HepG2 (cell line): ENCODE data around the gene ATG7. TPM values are rescaled to one million over a fixed set of nuclear protein-coding genes. Genes with fewer than 3 reads are reported as not detected.

Source experiments
- ATAC-seq: fragments of 200-7000 bp; cut with Tn5 transposase; 3 replicates; pipeline ENCODE4 v1.9.1; 2020; ENCODE audit warnings: mild to moderate bottlenecking, moderate library complexity
- BruUV-seq: library from RNA; stranded (reverse); fragments of 400-500 nt; replicated peaks from 2 replicates; lab custom pipeline; 2021; lab: Mats Ljungman, UMichigan
- CTCF ChIA-PET: fragments of 300-600 bp; formaldehyde crosslinking; extraction: SDS; loops from one replicate; lab custom pipeline; 2021; ENCODE audit warnings: low total read pairs, inconsistent platforms, low intra/inter-chr PET ratio; lab: Yijun Ruan, JAX
- POLR2A ChIA-PET: fragments of 350-600 bp; sonication (Branson Sonifier 250); formaldehyde crosslinking; loops from one replicate; lab custom pipeline; 2020; ENCODE audit warnings: antibody characterized with exemption, inconsistent platforms; lab: Yijun Ruan, JAX
- DNase-seq: peaks from one replicate; pipeline ENCODE4 v3.0.0-alpha.2; 2015; ENCODE audit warnings: low spot score
- FAIRE-seq: peaks from 3 replicates; lab custom pipeline; 2011; peaks lifted over from hg19 to GRCh38; lab: Jason Lieb, UNC
- H2AFZ ChIP-seq: one replicate; pipeline ENCODE4 v1.6.1; 2011; ENCODE audit warnings: low read length, inconsistent platforms
- H3K27ac ChIP-seq: fragments of 300-600 bp; 3 replicates; pipeline ENCODE4 v1.8.0; 2011; ENCODE audit warnings: mixed run types, mild to moderate bottlenecking, mixed read lengths, low read length, inconsistent platforms; ENCODE audit not compliant: insufficient read depth; ENCODE audit errors: extremely low read length
- H3K27me3 ChIP-seq, 2 experiments: fragments of 200-600 bp in 1 of 2; 2 replicates in 1 of 2; 3 replicates in 1 of 2; pipeline versions ENCODE4 v1.6.0 to v1.8.0; 2011; ENCODE audit warnings: low read length in 2 of 2, mild to moderate bottlenecking in 2 of 2, moderate library complexity in 2 of 2, inconsistent platforms in 1 of 2; ENCODE audit not compliant: insufficient read depth in 2 of 2, control insufficient read depth in 1 of 2
- H3K36me3 ChIP-seq, 2 experiments: fragments of 200-600 bp in 1 of 2; replicated peaks in 1 of 2; 2 replicates in 1 of 2; 3 replicates in 1 of 2; pipeline versions ENCODE4 v1.5.1 to v1.8.0; 2011; ENCODE audit warnings: low read length in 2 of 2, inconsistent platforms in 1 of 2; ENCODE audit not compliant: insufficient read depth in 2 of 2, control insufficient read depth in 1 of 2
- H3K4me1 ChIP-seq: 2 replicates; pipeline ENCODE4 v1.5.1; 2012; ENCODE audit warnings: low read length, inconsistent platforms; ENCODE audit not compliant: insufficient read depth
- H3K4me2 ChIP-seq: 2 replicates; pipeline ENCODE4 v1.6.0; 2011; ENCODE audit warnings: low read depth, low read length, inconsistent platforms
- H3K4me3 ChIP-seq, 3 experiments: fragments of 200-600 bp in 1 of 3; sonication (generic), shearing (Covaris generic) in 1 of 3; replicated peaks in 1 of 3; 2 replicates each; pipeline ENCODE4 v1.5.1; 2011 to 2016; ENCODE audit warnings: low read length in 3 of 3, inconsistent platforms in 2 of 3, low read depth in 2 of 3, mild to moderate bottlenecking in 2 of 3, control low read depth in 1 of 3, mixed read lengths in 1 of 3; ENCODE audit not compliant: insufficient read depth in 1 of 3
- H3K79me2 ChIP-seq: one replicate; pipeline ENCODE4 v1.6.1; 2011; ENCODE audit warnings: low read length, inconsistent platforms; ENCODE audit not compliant: insufficient read depth
- H3K9ac ChIP-seq: 2 replicates; pipeline ENCODE4 v1.6.0; 2011; ENCODE audit warnings: mild to moderate bottlenecking, low read depth, low read length, inconsistent platforms; ENCODE audit not compliant: insufficient read depth
- H3K9me3 ChIP-seq: 2 replicates; pipeline ENCODE4 v1.5.1; 2012; ENCODE audit warnings: mild to moderate bottlenecking, low read length
- H4K20me1 ChIP-seq: 2 replicates; pipeline ENCODE4 v1.6.0; 2011; ENCODE audit warnings: inconsistent platforms, mild to moderate bottlenecking, low read length, moderate library complexity; ENCODE audit not compliant: insufficient read depth
- HDAC1 ChIP-seq: sonication (generic); formaldehyde crosslinking; IDR thresholded peaks from 2 replicates; pipeline ENCODE4 v1.5.1; 2020; ENCODE audit warnings: mild to moderate bottlenecking, missing genetic modification reagents
- HNRNPK ChIP-seq: fragments of 200-400 bp; formaldehyde crosslinking; IDR thresholded peaks from 2 replicates; pipeline ENCODE4 v1.6.1; 2018; ENCODE audit warnings: low read length, low read depth, moderate library complexity, mild to moderate bottlenecking; ENCODE audit not compliant: poor library complexity, severe bottlenecking
- KAT7 ChIP-seq: IDR thresholded peaks from 2 replicates; pipeline ENCODE4 v1.6.1; 2018; ENCODE audit warnings: borderline replicate concordance, missing compliant biosample characterization
- LCORL ChIP-seq, 2 experiments: fragments of 450-650 bp in 1 of 2; sonication (generic) in 1 of 2; formaldehyde crosslinking in 1 of 2; IDR thresholded peaks; 2 replicates each; pipeline versions ENCODE4 v1.5.0 to v1.6.1; 2017 to 2020; ENCODE audit warnings: antibody characterized with exemption in 1 of 2, missing genetic modification reagents in 1 of 2
- TOE1 ChIP-seq: sonication (generic); formaldehyde crosslinking; IDR thresholded peaks from 2 replicates; pipeline ENCODE4 v1.4.0; 2020; ENCODE audit warnings: mild to moderate bottlenecking, missing genetic modification reagents
- ZHX1 ChIP-seq: sonication (generic); formaldehyde crosslinking; IDR thresholded peaks from 2 replicates; pipeline ENCODE4 v1.8.1; 2022; ENCODE audit warnings: low read depth, mild to moderate bottlenecking, missing genetic modification reagents
- ZNF326 ChIP-seq: sonication (generic); formaldehyde crosslinking; IDR thresholded peaks from 2 replicates; pipeline ENCODE4 v1.4.0; 2020; ENCODE audit warnings: missing genetic modification reagents, borderline replicate concordance
- ZNF546 ChIP-seq: sonication (generic); formaldehyde crosslinking; conservative IDR thresholded peaks from 2 replicates; pipeline ENCODE4 v1.8.1; 2023; ENCODE audit warnings: mild to moderate bottlenecking, missing genetic modification reagents
- ZNF792 ChIP-seq: IDR thresholded peaks from 2 replicates; pipeline ENCODE4 v1.6.1; 2016
- WGBS: methylation state at CpG from one replicate; pipeline ENCODE4 v1.1.6; 2017; ENCODE audit warnings: low lambda C conversion rate; 5-methylcytosine and 5-hydroxymethylcytosine counted together
- in situ Hi-C: cut with HindIII; loops from 2 replicates; pipeline ENCODE4 v1.10.0; 2017; ENCODE audit warnings: low pct_unique_long_range_greater_than_20kb; ENCODE audit not compliant: extremely low pct_ligation_motif_present
- intact Hi-C: fragments of 100-400 bp; cut with micrococcal nuclease; formaldehyde crosslinking; loops from one replicate; pipeline ENCODE4 v1.10.0; 2022; ENCODE audit not compliant: unreplicated experiment
- polyA plus RNA-seq, 8 experiments: library from polyadenylated mRNA; depleted of rRNA in 3 of 8; stranded (reverse) in 7 of 8; unstranded in 1 of 8; fragments of >200 nt; fragmentation: Illumina TruSeq in 4 of 8; extraction: Trizol in 4 of 8; gene quantifications; 2 replicates each; pipeline versions ENCODE4 v1.2.1 to v1.2.3, GENCODE V29; 2011 to 2016; ENCODE audit warnings: low read depth in 4 of 8, missing spikeins in 1 of 8, mixed read lengths in 1 of 8; ENCODE audit not compliant: insufficient read depth in 1 of 8
- total RNA-seq, 5 experiments: library from RNA; depleted of rRNA; stranded (reverse); fragments of >200 nt; fragmentation: Illumina TruSeq; extraction: Trizol; gene quantifications; 2 replicates each; pipeline ENCODE4 v1.2.3, GENCODE V29; 2016; ENCODE audit warnings: low read depth in 1 of 5
- TF ChIP-seq, protein P1 (sequence below): sonication (generic); formaldehyde crosslinking; conservative IDR thresholded peaks from 2 replicates; pipeline ENCODE4 v1.4.0; 2020; ENCODE audit warnings: missing genetic modification reagents

Gene ATG7
- total and polyA plus RNA-seq, 2 of the 13 experiments (the other 11 are each of a cell fraction or from before 2014, with no cell fraction given): 7.8 to 22.1 TPM

- intact Hi-C loops (no loop called here), in situ Hi-C loops (no loop called here)
- Histone ChIP-seq H3K36me3 (no peaks in the 10 kb centered on the region), H3K79me2 (no peaks in the 10 kb centered on the region), H3K4me3 (no peak overlapping the region), H3K9me3 (no peaks in the 10 kb centered on the region), H3K27me3 (no peaks in the 10 kb centered on the region), H3K4me2 (no peak overlapping the region), H4K20me1 (no peaks in the 10 kb centered on the region), H3K27ac (no peak overlapping the region), H3K4me1 (peaks cover 12% of the 10 kb centered on the region), H3K9ac (no peak overlapping the region), H2AFZ (no peak overlapping the region)
- ChIA-PET POLR2A (no interaction called here), CTCF (no interaction called here)
- TF ChIP-seq ZNF546 (no peak), TOE1 (CRISPR knock-in tag) (no peak), LCORL (IDR thresholded peaks at IDR 0.05) (no peak), LCORL (CRISPR knock-in tag; IDR thresholded peaks at IDR 0.05) (no peak), ZHX1 (CRISPR knock-in tag) (no peak), ZNF326 (CRISPR knock-in tag) (no peak), KAT7 (no peak), HDAC1 (CRISPR knock-in tag) (no peak), HNRNPK (no peak), ZNF792 (CRISPR knock-in tag) (no peak)
- TF ChIP-seq, protein P1, sequence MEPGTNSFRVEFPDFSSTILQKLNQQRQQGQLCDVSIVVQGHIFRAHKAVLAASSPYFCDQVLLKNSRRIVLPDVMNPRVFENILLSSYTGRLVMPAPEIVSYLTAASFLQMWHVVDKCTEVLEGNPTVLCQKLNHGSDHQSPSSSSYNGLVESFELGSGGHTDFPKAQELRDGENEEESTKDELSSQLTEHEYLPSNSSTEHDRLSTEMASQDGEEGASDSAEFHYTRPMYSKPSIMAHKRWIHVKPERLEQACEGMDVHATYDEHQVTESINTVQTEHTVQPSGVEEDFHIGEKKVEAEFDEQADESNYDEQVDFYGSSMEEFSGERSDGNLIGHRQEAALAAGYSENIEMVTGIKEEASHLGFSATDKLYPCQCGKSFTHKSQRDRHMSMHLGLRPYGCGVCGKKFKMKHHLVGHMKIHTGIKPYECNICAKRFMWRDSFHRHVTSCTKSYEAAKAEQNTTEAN (CRISPR knock-in tag): no peak
- DNase-seq (no peak), FAIRE-seq (no peak), ATAC-seq (no peak)
- no TSS peak for BruUV-seq
- 93% methylated on average over 7 of the region's 7 CpGs for WGBS
Observed at GRCh38 chr3:11542551-11542950, 270.4 kb downstream of the ATG7 start.
